PC-3 (cell line): ENCODE results near the gene SLC22A17.

Source experiments
- EZH2 ChIP-seq: fragments of 300-600 bp; sonication (generic); IDR thresholded peaks from one replicate; pipeline ENCODE4 v1.6.1; 2017; ENCODE audit warnings: antibody characterized with exemption, mild to moderate bottlenecking, low read length; ENCODE audit not compliant: unreplicated experiment
- TF ChIP-seq, protein P1 (sequence below): fragments of 300-600 bp; sonication (generic); conservative IDR thresholded peaks from 2 replicates; pipeline ENCODE4 v1.5.1; 2017; ENCODE audit warnings: antibody characterized with exemption, low read depth, mild to moderate bottlenecking, low read length

- TF ChIP-seq, protein P1, sequence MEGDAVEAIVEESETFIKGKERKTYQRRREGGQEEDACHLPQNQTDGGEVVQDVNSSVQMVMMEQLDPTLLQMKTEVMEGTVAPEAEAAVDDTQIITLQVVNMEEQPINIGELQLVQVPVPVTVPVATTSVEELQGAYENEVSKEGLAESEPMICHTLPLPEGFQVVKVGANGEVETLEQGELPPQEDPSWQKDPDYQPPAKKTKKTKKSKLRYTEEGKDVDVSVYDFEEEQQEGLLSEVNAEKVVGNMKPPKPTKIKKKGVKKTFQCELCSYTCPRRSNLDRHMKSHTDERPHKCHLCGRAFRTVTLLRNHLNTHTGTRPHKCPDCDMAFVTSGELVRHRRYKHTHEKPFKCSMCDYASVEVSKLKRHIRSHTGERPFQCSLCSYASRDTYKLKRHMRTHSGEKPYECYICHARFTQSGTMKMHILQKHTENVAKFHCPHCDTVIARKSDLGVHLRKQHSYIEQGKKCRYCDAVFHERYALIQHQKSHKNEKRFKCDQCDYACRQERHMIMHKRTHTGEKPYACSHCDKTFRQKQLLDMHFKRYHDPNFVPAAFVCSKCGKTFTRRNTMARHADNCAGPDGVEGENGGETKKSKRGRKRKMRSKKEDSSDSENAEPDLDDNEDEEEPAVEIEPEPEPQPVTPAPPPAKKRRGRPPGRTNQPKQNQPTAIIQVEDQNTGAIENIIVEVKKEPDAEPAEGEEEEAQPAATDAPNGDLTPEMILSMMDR, result no peak
- no peak for TF ChIP-seq EZH2
These were observed 45.5 kb downstream of the SLC22A17 start for GRCh38 chr14:23307146-23307530.
